MM.1S (cell line): ENCODE results near the gene VSIG10L.

Experiments
- DNase-seq: peaks from one replicate; pipeline ENCODE4 v3.0.0-alpha.2; 2015
- H2AFZ ChIP-seq: fragments of 300-600 bp; sonication (generic); 2 replicates; pipeline ENCODE4 v1.6.0; 2016; ENCODE audit warnings: antibody characterized with exemption, low read length
- H3F3A ChIP-seq: fragments of 300-600 bp; sonication (generic); 2 replicates; pipeline ENCODE4 v1.6.1; 2016; ENCODE audit warnings: mild to moderate bottlenecking, antibody characterized with exemption, low read length, moderate library complexity, mixed read lengths; ENCODE audit not compliant: insufficient read depth
- H3K27ac ChIP-seq: fragments of 300-600 bp; sonication (generic); 2 replicates; pipeline ENCODE4 v1.5.1; 2016; ENCODE audit warnings: mild to moderate bottlenecking, low read length
- H3K27me3 ChIP-seq: fragments of 300-600 bp; sonication (generic); replicated peaks from 2 replicates; pipeline ENCODE4 v1.6.0; 2016; ENCODE audit warnings: low read length; ENCODE audit not compliant: insufficient read depth
- H3K36me3 ChIP-seq: fragments of 300-600 bp; sonication (generic); replicated peaks from 2 replicates; pipeline ENCODE4 v1.6.1; 2016; ENCODE audit warnings: mild to moderate bottlenecking, low read length, mixed read lengths; ENCODE audit not compliant: insufficient read depth
- H3K4me1 ChIP-seq: fragments of 300-600 bp; sonication (generic); 2 replicates; pipeline ENCODE4 v1.6.1; 2016; ENCODE audit warnings: low read length, mixed read lengths
- H3K4me2 ChIP-seq: fragments of 300-600 bp; sonication (generic); 2 replicates; pipeline ENCODE4 v1.6.0; 2016; ENCODE audit warnings: low read depth, low read length
- H3K4me3 ChIP-seq: fragments of 300-600 bp; sonication (generic); 2 replicates; pipeline ENCODE4 v1.5.1; 2016; ENCODE audit warnings: low read length, mixed read lengths
- H3K79me2 ChIP-seq: fragments of 300-600 bp; sonication (generic); 2 replicates; pipeline ENCODE4 v1.6.1; 2016; ENCODE audit warnings: mixed run types, low read length, mixed read lengths
- H3K9ac ChIP-seq: fragments of 300-600 bp; sonication (generic); 2 replicates; pipeline ENCODE4 v1.6.1; 2016; ENCODE audit warnings: low read length, mixed read lengths
- H3K9me2 ChIP-seq: fragments of 300-600 bp; sonication (generic); replicated peaks from 2 replicates; pipeline ENCODE4 v1.6.1; 2016; ENCODE audit warnings: mild to moderate bottlenecking, low read length, mixed read lengths; ENCODE audit not compliant: insufficient read depth
- H3K9me3 ChIP-seq: fragments of 300-600 bp; sonication (generic); replicated peaks from 2 replicates; pipeline ENCODE4 v1.6.1; 2016; ENCODE audit warnings: mild to moderate bottlenecking, low read length, mixed read lengths; ENCODE audit not compliant: insufficient read depth
- H4K20me1 ChIP-seq: fragments of 300-600 bp; sonication (generic); 2 replicates; pipeline ENCODE4 v1.6.1; 2016; ENCODE audit warnings: mild to moderate bottlenecking, low read length, moderate library complexity, mixed read lengths; ENCODE audit not compliant: insufficient read depth
- EZH2 ChIP-seq: fragments of 300-600 bp; sonication (generic); optimal IDR thresholded peaks from 2 replicates; pipeline ENCODE3; 2017; ENCODE audit warnings: low read depth, mild to moderate bottlenecking, antibody characterized with exemption, low read length, mixed read lengths
- EZH2phosphoT487 ChIP-seq: fragments of 300-600 bp; sonication (generic); IDR thresholded peaks from 2 replicates; pipeline ENCODE4 v1.6.1; 2018; ENCODE audit warnings: antibody characterized with exemption, low read length
- TF ChIP-seq, protein P1 (sequence below): fragments of 300-600 bp; sonication (generic); IDR thresholded peaks from 2 replicates; pipeline ENCODE4 v1.5.1; 2016; ENCODE audit warnings: antibody characterized with exemption, low read length, mixed read lengths

VSIG10L gene

DNA sequence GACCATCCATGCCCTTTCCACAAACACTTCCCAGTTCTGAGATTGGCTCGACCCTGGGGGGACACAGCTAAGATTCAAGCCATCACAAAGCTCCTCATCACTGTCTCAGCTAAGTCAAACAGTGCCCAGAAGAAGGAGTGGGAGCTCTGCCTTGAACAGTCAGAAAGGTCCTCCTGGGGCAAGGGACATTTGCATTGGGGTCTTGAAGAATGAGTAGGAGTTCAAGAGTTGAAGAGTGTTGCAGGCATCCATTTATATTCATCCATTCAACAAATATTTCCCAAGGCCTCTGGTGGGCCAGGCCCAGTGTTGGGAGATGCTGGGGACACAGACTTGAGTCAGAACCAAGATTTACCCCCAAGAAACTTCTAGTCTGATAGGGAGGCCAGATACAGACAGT, 24.0 kb downstream of the VSIG10L start:
- Histone ChIP-seq H3F3A (no peaks in the 10 kb centered on the region), H2AFZ (no peak overlapping the region), H3K9me2 (no peaks in the 10 kb centered on the region), H3K9ac (no peak overlapping the region), H3K4me3 (no peak overlapping the region), H3K4me2 (no peak overlapping the region), H4K20me1 (no peaks in the 10 kb centered on the region), H3K9me3 (no peaks in the 10 kb centered on the region), H3K79me2 (no peaks in the 10 kb centered on the region), H3K27ac (no peak overlapping the region), H3K4me1 (no peaks in the 10 kb centered on the region), H3K36me3 (no peaks in the 10 kb centered on the region), H3K27me3 (no peaks in the 10 kb centered on the region)
- no peak for DNase-seq
- TF ChIP-seq, protein P1, sequence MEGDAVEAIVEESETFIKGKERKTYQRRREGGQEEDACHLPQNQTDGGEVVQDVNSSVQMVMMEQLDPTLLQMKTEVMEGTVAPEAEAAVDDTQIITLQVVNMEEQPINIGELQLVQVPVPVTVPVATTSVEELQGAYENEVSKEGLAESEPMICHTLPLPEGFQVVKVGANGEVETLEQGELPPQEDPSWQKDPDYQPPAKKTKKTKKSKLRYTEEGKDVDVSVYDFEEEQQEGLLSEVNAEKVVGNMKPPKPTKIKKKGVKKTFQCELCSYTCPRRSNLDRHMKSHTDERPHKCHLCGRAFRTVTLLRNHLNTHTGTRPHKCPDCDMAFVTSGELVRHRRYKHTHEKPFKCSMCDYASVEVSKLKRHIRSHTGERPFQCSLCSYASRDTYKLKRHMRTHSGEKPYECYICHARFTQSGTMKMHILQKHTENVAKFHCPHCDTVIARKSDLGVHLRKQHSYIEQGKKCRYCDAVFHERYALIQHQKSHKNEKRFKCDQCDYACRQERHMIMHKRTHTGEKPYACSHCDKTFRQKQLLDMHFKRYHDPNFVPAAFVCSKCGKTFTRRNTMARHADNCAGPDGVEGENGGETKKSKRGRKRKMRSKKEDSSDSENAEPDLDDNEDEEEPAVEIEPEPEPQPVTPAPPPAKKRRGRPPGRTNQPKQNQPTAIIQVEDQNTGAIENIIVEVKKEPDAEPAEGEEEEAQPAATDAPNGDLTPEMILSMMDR: no peak
- TF ChIP-seq EZH2phosphoT487 (no peak), EZH2 (no peak)

DNA sequence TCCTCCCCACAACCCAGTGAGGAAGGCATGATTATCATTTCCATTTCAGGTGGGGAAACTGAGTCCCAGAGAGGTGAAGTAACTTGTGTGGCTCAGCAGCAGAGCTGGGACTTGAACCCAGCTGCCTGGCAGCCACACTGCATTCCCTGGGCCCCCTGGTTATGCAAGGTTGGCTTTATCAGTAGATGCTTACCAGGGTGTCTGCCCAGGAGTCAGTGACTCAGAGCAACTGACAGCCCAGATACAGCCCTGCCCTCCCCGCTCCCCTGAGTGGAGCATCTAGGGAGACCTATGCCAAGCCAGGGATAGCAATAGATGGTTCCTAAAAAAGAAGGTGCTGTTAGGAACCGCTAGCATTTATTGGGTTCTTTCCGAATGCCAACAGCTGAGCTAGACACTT, 24.6 kb downstream of the VSIG10L start:
- Histone ChIP-seq H3K79me2 (no peaks in the 10 kb centered on the region), H3K9me3 (no peaks in the 10 kb centered on the region), H3K4me1 (no peaks in the 10 kb centered on the region), H3K9me2 (no peaks in the 10 kb centered on the region), H3K9ac (no peak overlapping the region), H3K4me3 (no peak overlapping the region), H3K27me3 (no peaks in the 10 kb centered on the region), H4K20me1 (no peaks in the 10 kb centered on the region), H3F3A (no peaks in the 10 kb centered on the region), H3K4me2 (no peak overlapping the region), H3K27ac (no peak overlapping the region), H2AFZ (no peak overlapping the region), H3K36me3 (no peaks in the 10 kb centered on the region)
- TF ChIP-seq, protein P1: no peak
- TF ChIP-seq EZH2 (no peak), EZH2phosphoT487 (no peak)
- DNase-seq: no peak

DNA sequence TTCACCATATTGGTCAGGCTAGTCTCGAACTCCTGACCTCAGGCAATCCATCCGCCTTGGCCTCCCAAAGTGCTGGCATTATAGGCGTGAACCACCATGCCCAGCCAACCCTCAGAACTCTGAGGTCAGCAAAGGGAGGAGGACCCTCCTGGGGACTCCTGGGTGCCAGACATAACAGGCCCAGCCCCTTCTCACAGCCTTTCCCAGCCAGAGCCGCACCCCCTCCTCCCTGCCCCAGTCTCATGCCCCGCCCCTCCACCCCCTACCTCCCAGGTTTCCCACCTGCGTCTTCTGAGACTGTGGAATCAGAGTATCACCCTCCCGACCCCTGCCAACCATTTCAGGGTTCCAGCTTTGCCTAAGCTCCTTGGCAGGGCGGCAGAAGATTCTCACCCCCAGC, 25.3 kb downstream of the VSIG10L start:
- no peak overlapping the region for H3K4me3 ChIP-seq
- no peaks in the 10 kb centered on the region for H4K20me1 ChIP-seq
- no peaks in the 10 kb centered on the region for H3K9me3 ChIP-seq
- no peak for TF ChIP-seq EZH2
- TF ChIP-seq, protein P1: no peak
- no peak for TF ChIP-seq EZH2phosphoT487
- no peaks in the 10 kb centered on the region for H3K79me2 ChIP-seq
- no peaks in the 10 kb centered on the region for H3K9me2 ChIP-seq
- H3F3A ChIP-seq: no peaks in the 10 kb centered on the region
- no peak overlapping the region for H3K27ac ChIP-seq
- no peak for DNase-seq
- no peak overlapping the region for H3K4me2 ChIP-seq
- no peak overlapping the region for H3K9ac ChIP-seq
- no peaks in the 10 kb centered on the region for H3K36me3 ChIP-seq
- no peaks in the 10 kb centered on the region for H3K27me3 ChIP-seq
- no peaks in the 10 kb centered on the region for H3K4me1 ChIP-seq
- H2AFZ ChIP-seq: no peak overlapping the region
